ENCODE measurements around the gene PLEKHA1.

DNA sequence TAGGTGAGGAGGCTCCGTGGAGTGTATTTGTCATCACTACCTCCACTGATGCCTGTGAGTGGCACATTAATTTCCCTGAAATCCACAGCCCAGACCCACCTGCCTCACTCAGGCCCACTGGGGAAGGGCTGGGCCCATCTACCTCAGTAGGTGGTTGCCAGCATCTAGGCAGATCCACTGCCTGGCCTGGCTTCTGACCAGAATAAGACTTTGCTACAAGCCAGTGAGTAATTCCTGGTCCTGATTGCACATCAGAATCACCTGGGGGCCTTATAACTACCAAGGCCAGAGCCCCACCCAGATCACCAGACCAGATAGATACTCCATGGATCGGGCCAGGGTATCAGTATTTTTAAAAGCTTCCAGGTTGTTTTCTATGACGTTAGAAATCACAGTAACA lies 37.5 kb upstream of the PLEKHA1 start:
- TF ChIP-seq SIN3A (IDR thresholded peaks at IDR 0.05; ENCODE audit: borderline replicate concordance, insufficient read depth, low read length): no peak
- no peak for TF ChIP-seq POLR2AphosphoS5 (IDR thresholded peaks at IDR 0.05; ENCODE audit: low read depth, low read length)

Measured in PFSK-1 (cell line).